G401 (cell line): Measurements from ENCODE around the gene KLHL42. TPM values are rescaled to one million over a fixed set of nuclear protein-coding genes. Genes with fewer than 3 reads are reported as not detected.
"Not testable (repeated sequence)": the region's sequence is repeated elsewhere in the genome, so short reads cannot be mapped to it uniquely, and the experiment has no call there.

Experiments
- DNase-seq: peaks from one replicate; pipeline ENCODE4 v3.0.0-alpha.2; 2015; ENCODE audit warnings: low spot score
- in situ Hi-C: cut with HindIII; loops from 2 replicates; pipeline ENCODE4 v1.10.0; 2016; ENCODE audit warnings: low sequenced_read_pairs, mixed read lengths
- total RNA-seq: library from RNA; depleted of rRNA; stranded (reverse); fragments of >200 nt; shearing (Covaris generic); gene quantifications from 2 replicates; pipeline ENCODE4 v1.2.3, GENCODE V29; 2014; rRNA removed

The KLHL42 gene
- total RNA-seq, 1 experiment from 2014 or later: 15.1 TPM

GRCh38 chr12:27844366-27845090 is 64.5 kb downstream of the KLHL42 start:
- in situ Hi-C loops: no loop called here
- DNase-seq: peak; percentile 92

GRCh38 chr12:27845187-27845586 is 65.2 kb downstream of the KLHL42 start:
- in situ Hi-C loops: no loop called here
- DNase-seq: no peak

- in situ Hi-C loops, DNase-seq: not testable (repeated sequence)
Observed at GRCh38 chr12:27845706-27846105, 65.7 kb downstream of the KLHL42 start.

- DNase-seq, in situ Hi-C loops: not testable (repeated sequence)
Observed at GRCh38 chr12:27847293-27847692, 67.3 kb downstream of the KLHL42 start.

GRCh38 chr12:27851311-27851710 is 71.3 kb downstream of the KLHL42 start:
- in situ Hi-C loops: no loop called here
- DNase-seq: no peak

GRCh38 chr12:27852117-27852516 is 72.1 kb downstream of the KLHL42 start:
- no peak for DNase-seq
- in situ Hi-C loops: no loop called here

Other genes starting within 250 kb of the KLHL42 start
- gene REP15, start 83.8 kb upstream of the KLHL42 start, total RNA-seq: 0.54 TPM in 1 of 2 replicates, not detected in the other
- 61.4 and 72.5 TPM in 2 replicates for gene MRPS35, start 69.4 kb upstream of the KLHL42 start, total RNA-seq
- not detected in 2 replicates for gene MANSC4, start within 50 bp of the KLHL42 start, total RNA-seq
- gene PTHLH, start 192.5 kb downstream of the KLHL42 start, total RNA-seq: not detected in 2 replicates